Amniotic epithelial cell (primary cell): ENCODE results near the gene WIPF2.

Experiments
- DNase-seq: peaks from one replicate; pipeline ENCODE4 v3.0.0-alpha.2; 2010; ENCODE audit warnings: low read depth

The WIPF2 gene

GRCh38 chr17:40313668-40314583, 94.8 kb downstream of the WIPF2 start:
- no peak for DNase-seq

- peak; percentile 83 for DNase-seq
These were observed 95.5 kb downstream of the WIPF2 start for GRCh38 chr17:40314584-40314956.

GRCh38 chr17:40315206-40315605, 96.1 kb downstream of the WIPF2 start:
- no peak for DNase-seq

- DNase-seq, result no peak
These were observed 96.8 kb downstream of the WIPF2 start for GRCh38 chr17:40315678-40316570.

- peak; percentile 67 for DNase-seq
These were observed 97.7 kb downstream of the WIPF2 start for GRCh38 chr17:40316571-40317344.

- peak; percentile 54 for DNase-seq
These were observed 98.3 kb downstream of the WIPF2 start for GRCh38 chr17:40317345-40317873.

- peak; percentile 94 for DNase-seq
These were observed 99.1 kb downstream of the WIPF2 start for GRCh38 chr17:40317880-40318829.

GRCh38 chr17:40318830-40319391, 99.8 kb downstream of the WIPF2 start:
- DNase-seq, result no peak

GRCh38 chr17:40319651-40320540, 100.8 kb downstream of the WIPF2 start:
- DNase-seq, result no peak

GRCh38 chr17:40320756-40321523, 101.8 kb downstream of the WIPF2 start:
- no peak for DNase-seq

- no peak for DNase-seq
These were observed 102.4 kb downstream of the WIPF2 start for GRCh38 chr17:40321524-40321929.

- DNase-seq, result no peak
These were observed 102.9 kb downstream of the WIPF2 start for GRCh38 chr17:40321961-40322357.

- DNase-seq, result peak; percentile 64
These were observed 103.5 kb downstream of the WIPF2 start for GRCh38 chr17:40322358-40323315.

GRCh38 chr17:40323391-40324381, 104.6 kb downstream of the WIPF2 start:
- DNase-seq, result no peak

GRCh38 chr17:40325156-40326013, 106.3 kb downstream of the WIPF2 start:
- DNase-seq, result no peak
